GM12891 (cell line): ENCODE results near the gene IL18BP.

Source experiments
- POLR2A ChIP-seq: IDR thresholded peaks from 2 replicates; pipeline ENCODE4 v1.6.1; 2011; ENCODE audit warnings: low read depth, low read length, control low read depth
- TAF1 ChIP-seq: IDR thresholded peaks from 2 replicates; pipeline ENCODE4 v1.6.1; 2011; ENCODE audit warnings: low read depth, low read length, control low read depth

DNA sequence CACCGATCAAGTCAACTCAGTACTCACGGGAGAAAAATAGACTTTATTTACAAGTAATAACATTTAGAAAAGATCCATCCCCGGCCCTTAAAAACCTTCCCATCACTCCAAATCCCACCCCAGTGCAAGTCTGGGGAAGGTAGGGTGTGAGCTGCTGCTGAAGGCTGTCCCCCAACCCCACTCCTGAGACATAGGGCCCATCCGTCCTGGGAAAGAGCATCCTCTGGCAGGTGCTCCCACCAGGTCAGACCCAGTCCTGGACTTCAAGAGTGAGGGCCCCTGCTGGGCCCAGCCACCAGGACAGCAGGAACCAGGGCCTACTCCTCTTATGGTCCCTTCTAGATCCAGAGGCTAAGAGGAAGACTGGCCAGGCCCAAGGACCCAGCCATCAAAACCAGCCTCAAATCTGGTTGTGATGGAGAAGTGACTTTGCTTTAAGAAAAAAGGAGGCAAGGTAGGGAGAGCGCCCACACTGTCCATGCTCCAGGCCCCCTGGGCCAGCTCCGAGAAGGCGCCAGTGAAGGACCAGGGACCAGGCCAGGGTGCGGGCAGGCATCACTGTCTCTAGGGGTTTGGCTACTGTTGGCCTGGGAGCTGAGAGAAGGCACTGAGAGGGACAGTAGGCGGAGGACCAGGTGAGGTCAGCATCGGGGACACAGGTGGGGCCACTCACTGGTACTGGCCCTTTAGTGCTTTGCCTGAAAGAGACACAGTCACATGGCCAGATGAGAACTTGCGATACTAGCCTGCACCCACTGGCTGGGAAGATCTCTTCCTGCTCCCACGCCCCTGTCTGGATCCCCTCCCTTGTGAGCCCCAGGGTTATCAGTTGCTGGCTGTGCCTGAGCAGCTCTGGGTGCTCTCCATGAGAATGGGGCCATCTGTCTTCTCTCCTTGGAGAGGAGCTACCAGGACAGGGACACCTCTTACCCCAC lies 4.4 kb downstream of the IL18BP start:
- TF ChIP-seq POLR2A = 0 out of 2 replicates have a peak, but pooled peaks have one; percentile 20
- no peak for TF ChIP-seq TAF1
